Activated CD8-positive, alpha-beta memory T cell treated with anti-CD3 and anti-CD28 coated beads for 24 hours (primary cell): ENCODE data around the gene ZFP91.

Experiments used
- DNase-seq: peaks from one replicate; pipeline ENCODE4 v3.0.0-alpha.2; 2020

Gene ZFP91

GRCh38 chr11:58586998-58587397, 8.1 kb downstream of the ZFP91 start:
- no peak for DNase-seq

- DNase-seq: no peak
Measured at GRCh38 chr11:58591659-58592058, 12.8 kb downstream of the ZFP91 start.

- peak; percentile 66 for DNase-seq
Measured at GRCh38 chr11:58592760-58593472, 14.1 kb downstream of the ZFP91 start.

- no peak for DNase-seq
Measured at GRCh38 chr11:58594826-58595225, 16.0 kb downstream of the ZFP91 start.

GRCh38 chr11:58596621-58597020, 17.8 kb downstream of the ZFP91 start:
- no peak for DNase-seq

GRCh38 chr11:58597486-58598144, 18.8 kb downstream of the ZFP91 start:
- DNase-seq: no peak

- DNase-seq: no peak
Measured at GRCh38 chr11:58600510-58600909, 21.6 kb downstream of the ZFP91 start.

- DNase-seq: no peak
Measured at GRCh38 chr11:58606930-58607714, 28.3 kb downstream of the ZFP91 start.

GRCh38 chr11:58608331-58608730, 29.5 kb downstream of the ZFP91 start:
- no peak for DNase-seq

- no peak for DNase-seq
Measured at GRCh38 chr11:58609723-58610122, 30.9 kb downstream of the ZFP91 start.

- DNase-seq: no peak
Measured at GRCh38 chr11:58613228-58613627, 34.4 kb downstream of the ZFP91 start.

GRCh38 chr11:58615559-58615958, 36.7 kb downstream of the ZFP91 start:
- no peak for DNase-seq

GRCh38 chr11:58616594-58616993, 37.7 kb downstream of the ZFP91 start:
- DNase-seq: no peak

- DNase-seq: no peak
Measured at GRCh38 chr11:58617976-58618557, 39.2 kb downstream of the ZFP91 start.

GRCh38 chr11:58621586-58622262, 42.9 kb downstream of the ZFP91 start:
- DNase-seq: no peak

GRCh38 chr11:58622344-58622743, 43.5 kb downstream of the ZFP91 start, which contains the start of gene CNTF:
CNTF (plus strand) TSS chr11:58622665; CDS start chr11:58622753, 88 bp downstream.
- DNase-seq: no peak

GRCh38 chr11:58625086-58625485, 46.2 kb downstream of the ZFP91 start:
- no peak for DNase-seq

GRCh38 chr11:58625826-58626460, 47.1 kb downstream of the ZFP91 start:
- no peak for DNase-seq

- no peak for DNase-seq
Measured at GRCh38 chr11:58626934-58627483, 48.1 kb downstream of the ZFP91 start.

- no peak for DNase-seq
Measured at GRCh38 chr11:58628446-58628845, 49.6 kb downstream of the ZFP91 start.

- DNase-seq: no peak
Measured at GRCh38 chr11:58629857-58630256, 51.0 kb downstream of the ZFP91 start.

GRCh38 chr11:58631378-58631777, 52.5 kb downstream of the ZFP91 start:
- no peak for DNase-seq
